GM06990 (cell line): Measurements from ENCODE around the gene NOP53.

Experiments used
- DNase-seq: peaks from one replicate; pipeline ENCODE4 v3.0.0-alpha.2; 2011; ENCODE audit not compliant: insufficient read length; ENCODE audit errors: extremely low read depth
- H3K27me3 ChIP-seq: replicated peaks from 2 replicates; pipeline ENCODE4 v1.6.0; 2011; ENCODE audit warnings: low read length; ENCODE audit not compliant: control insufficient read depth, insufficient read depth
- H3K36me3 ChIP-seq: 2 replicates; pipeline ENCODE4 v1.5.1; 2011; ENCODE audit warnings: low read length; ENCODE audit not compliant: control insufficient read depth, insufficient read depth
- H3K4me3 ChIP-seq: replicated peaks from 2 replicates; pipeline ENCODE4 v1.5.1; 2011; ENCODE audit warnings: low read depth, mild to moderate bottlenecking, control low read depth, low read length
- TF ChIP-seq, protein P1 (sequence below): IDR thresholded peaks from 2 replicates; pipeline ENCODE4 v1.5.1; 2011; ENCODE audit warnings: low read length, control low read depth, mild to moderate bottlenecking, inconsistent platforms; ENCODE audit not compliant: insufficient read depth, poor library complexity, severe bottlenecking

Gene NOP53

GRCh38 chr19:47700934-47701716 lies 44.2 kb upstream of the NOP53 start:
- TF ChIP-seq, protein P1, sequence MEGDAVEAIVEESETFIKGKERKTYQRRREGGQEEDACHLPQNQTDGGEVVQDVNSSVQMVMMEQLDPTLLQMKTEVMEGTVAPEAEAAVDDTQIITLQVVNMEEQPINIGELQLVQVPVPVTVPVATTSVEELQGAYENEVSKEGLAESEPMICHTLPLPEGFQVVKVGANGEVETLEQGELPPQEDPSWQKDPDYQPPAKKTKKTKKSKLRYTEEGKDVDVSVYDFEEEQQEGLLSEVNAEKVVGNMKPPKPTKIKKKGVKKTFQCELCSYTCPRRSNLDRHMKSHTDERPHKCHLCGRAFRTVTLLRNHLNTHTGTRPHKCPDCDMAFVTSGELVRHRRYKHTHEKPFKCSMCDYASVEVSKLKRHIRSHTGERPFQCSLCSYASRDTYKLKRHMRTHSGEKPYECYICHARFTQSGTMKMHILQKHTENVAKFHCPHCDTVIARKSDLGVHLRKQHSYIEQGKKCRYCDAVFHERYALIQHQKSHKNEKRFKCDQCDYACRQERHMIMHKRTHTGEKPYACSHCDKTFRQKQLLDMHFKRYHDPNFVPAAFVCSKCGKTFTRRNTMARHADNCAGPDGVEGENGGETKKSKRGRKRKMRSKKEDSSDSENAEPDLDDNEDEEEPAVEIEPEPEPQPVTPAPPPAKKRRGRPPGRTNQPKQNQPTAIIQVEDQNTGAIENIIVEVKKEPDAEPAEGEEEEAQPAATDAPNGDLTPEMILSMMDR: no peak
- H3K36me3 ChIP-seq: peaks cover 4% of the 10 kb centered on the region; the same call in 1 of the 2 replicates
- no peak for DNase-seq
- no peak overlapping the region for H3K4me3 ChIP-seq
- no peaks in the 10 kb centered on the region for H3K27me3 ChIP-seq

- no peak for DNase-seq
- Histone ChIP-seq H3K36me3 (peaks cover 4% of the 10 kb centered on the region; the same call in 1 of the 2 replicates), H3K4me3 (no peak overlapping the region), H3K27me3 (no peaks in the 10 kb centered on the region)
- TF ChIP-seq, protein P1: no peak
Measured at GRCh38 chr19:47701717-47702552, 43.4 kb upstream of the NOP53 start.

- no peak for DNase-seq
- H3K4me3 ChIP-seq: no peak overlapping the region
- peaks cover 4% of the 10 kb centered on the region; the same call in 1 of the 2 replicates for H3K36me3 ChIP-seq
- TF ChIP-seq, protein P1: no peak
- H3K27me3 ChIP-seq: no peaks in the 10 kb centered on the region
Measured at GRCh38 chr19:47702671-47703070, 42.7 kb upstream of the NOP53 start.

DNA sequence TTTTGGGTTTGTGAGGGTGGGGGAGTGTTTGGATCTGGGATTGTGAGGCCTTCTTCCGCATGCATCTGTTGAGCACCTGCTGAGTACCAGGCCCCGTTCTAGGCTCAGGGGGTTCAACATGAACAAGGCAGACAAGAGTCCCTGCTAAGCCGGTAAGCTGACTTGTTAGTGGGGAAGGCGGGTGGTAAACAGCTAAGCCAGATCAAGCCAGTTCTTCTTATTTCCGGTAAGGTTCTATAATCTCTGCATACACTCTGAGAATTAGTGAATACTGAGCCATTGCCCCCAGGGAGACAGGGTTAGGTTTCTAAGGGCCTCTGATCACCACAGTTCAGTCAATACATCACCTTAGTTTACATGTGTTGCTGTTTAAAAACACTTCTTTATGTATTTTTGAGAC lies 42.0 kb upstream of the NOP53 start:
- Histone ChIP-seq H3K36me3 (peaks cover 4% of the 10 kb centered on the region; the same call in 1 of the 2 replicates), H3K4me3 (no peak overlapping the region), H3K27me3 (no peaks in the 10 kb centered on the region)
- TF ChIP-seq, protein P1: no peak
- no peak for DNase-seq

DNA sequence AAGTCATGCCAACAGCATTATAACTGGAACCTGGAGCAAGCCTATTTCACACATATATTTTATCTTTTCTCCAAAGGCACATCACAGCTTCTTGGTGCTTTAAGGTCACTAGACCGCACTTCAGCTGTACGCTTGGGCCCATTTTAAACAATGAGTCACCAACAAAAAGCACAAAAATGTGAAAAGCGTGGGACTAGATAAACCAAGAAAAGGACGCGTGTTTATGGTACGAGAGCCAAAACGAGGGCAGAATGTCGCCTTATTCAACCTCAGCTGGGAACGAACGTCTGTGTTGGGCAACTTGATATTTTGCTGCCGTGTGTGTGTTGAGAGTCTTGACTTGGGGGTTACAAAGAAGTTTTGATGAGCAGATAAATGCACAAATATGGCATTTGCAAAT lies 41.3 kb upstream of the NOP53 start:
- DNase-seq: no peak
- H3K36me3 ChIP-seq: no peaks in the 10 kb centered on the region; the same call in 1 of the 2 replicates
- TF ChIP-seq, protein P1: no peak

More for the DNA sequence above, 41.3 kb upstream of the NOP53 start:
- Histone ChIP-seq H3K27me3 (no peaks in the 10 kb centered on the region), H3K4me3 (no peak overlapping the region)
